IMR-90 (cell line): ENCODE data around the gene FARS2.

Experiments
- BHLHE40 ChIP-seq: fragments of 150-350 bp; IDR thresholded peaks from 2 replicates; pipeline ENCODE4 v1.6.1; 2016; ENCODE audit warnings: mild to moderate bottlenecking, low read depth, low read length
- CEBPB ChIP-seq: IDR thresholded peaks from 2 replicates; pipeline ENCODE4 v1.6.1; 2012; ENCODE audit warnings: low read depth, low read length, improper control_type of control experiment
- ELK1 ChIP-seq: fragments of 150-350 bp; IDR thresholded peaks from 2 replicates; pipeline ENCODE4 v1.6.1; 2016; ENCODE audit warnings: low read depth, mild to moderate bottlenecking, low read length, moderate library complexity, borderline replicate concordance
- FOS ChIP-seq: fragments of 150-350 bp; IDR thresholded peaks from 2 replicates; pipeline ENCODE4 v1.6.1; 2016; ENCODE audit warnings: low read depth, low read length
- MAZ ChIP-seq: IDR thresholded peaks from 2 replicates; pipeline ENCODE4 v1.6.1; 2012; ENCODE audit warnings: low read depth, mild to moderate bottlenecking, low read length, improper control_type of control experiment, moderate library complexity, borderline replicate concordance
- MXI1 ChIP-seq: IDR thresholded peaks from 2 replicates; pipeline ENCODE4 v1.6.1; 2012; ENCODE audit warnings: low read depth, mild to moderate bottlenecking, low read length, moderate library complexity, borderline replicate concordance
- POLR2A ChIP-seq: IDR thresholded peaks from 2 replicates; pipeline ENCODE4 v1.6.1; 2012; ENCODE audit warnings: mild to moderate bottlenecking, low read depth, low read length
- RAD21 ChIP-seq: IDR thresholded peaks from 2 replicates; pipeline ENCODE4 v1.6.1; 2012; ENCODE audit warnings: low read length, improper control_type of control experiment
- RFX5 ChIP-seq: IDR thresholded peaks from 2 replicates; pipeline ENCODE4 v1.8.0; 2012; ENCODE audit warnings: low read depth, mild to moderate bottlenecking, low read length, moderate library complexity
- SMC3 ChIP-seq: fragments of 150-350 bp; IDR thresholded peaks from 2 replicates; pipeline ENCODE4 v1.6.1; 2016; ENCODE audit warnings: low read depth, mild to moderate bottlenecking, antibody characterized with exemption, low read length, moderate library complexity
- USF2 ChIP-seq: fragments of 150-350 bp; IDR thresholded peaks from 2 replicates; pipeline ENCODE4 v1.6.1; 2017; ENCODE audit warnings: mild to moderate bottlenecking, antibody characterized with exemption, low read length, low read depth
- TF ChIP-seq, protein P1 (sequence below): conservative IDR thresholded peaks from 2 replicates; pipeline ENCODE4 v1.5.1; 2012; ENCODE audit warnings: mild to moderate bottlenecking, low read depth, low read length, improper control_type of control experiment

DNA sequence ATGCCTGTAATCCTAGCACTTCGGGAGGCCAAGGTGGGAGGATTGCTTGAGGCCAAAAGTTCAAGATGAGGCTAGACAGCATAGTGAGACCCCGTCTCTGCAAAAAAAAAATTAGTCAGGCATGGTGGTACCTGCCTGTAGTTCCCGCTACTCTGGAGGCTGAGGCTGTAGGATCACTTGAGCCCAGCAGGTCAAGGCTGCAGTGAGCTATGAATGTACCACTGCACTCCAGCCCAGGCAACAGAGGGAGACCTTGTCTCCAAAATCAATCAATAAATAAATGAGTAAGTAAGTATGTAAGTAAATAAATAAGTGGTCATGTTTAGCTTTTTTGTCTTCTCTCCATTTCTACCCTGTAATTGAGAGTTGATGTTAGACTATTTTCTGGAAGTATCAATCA is 336.8 kb downstream of the FARS2 start:
- TF ChIP-seq, protein P1, sequence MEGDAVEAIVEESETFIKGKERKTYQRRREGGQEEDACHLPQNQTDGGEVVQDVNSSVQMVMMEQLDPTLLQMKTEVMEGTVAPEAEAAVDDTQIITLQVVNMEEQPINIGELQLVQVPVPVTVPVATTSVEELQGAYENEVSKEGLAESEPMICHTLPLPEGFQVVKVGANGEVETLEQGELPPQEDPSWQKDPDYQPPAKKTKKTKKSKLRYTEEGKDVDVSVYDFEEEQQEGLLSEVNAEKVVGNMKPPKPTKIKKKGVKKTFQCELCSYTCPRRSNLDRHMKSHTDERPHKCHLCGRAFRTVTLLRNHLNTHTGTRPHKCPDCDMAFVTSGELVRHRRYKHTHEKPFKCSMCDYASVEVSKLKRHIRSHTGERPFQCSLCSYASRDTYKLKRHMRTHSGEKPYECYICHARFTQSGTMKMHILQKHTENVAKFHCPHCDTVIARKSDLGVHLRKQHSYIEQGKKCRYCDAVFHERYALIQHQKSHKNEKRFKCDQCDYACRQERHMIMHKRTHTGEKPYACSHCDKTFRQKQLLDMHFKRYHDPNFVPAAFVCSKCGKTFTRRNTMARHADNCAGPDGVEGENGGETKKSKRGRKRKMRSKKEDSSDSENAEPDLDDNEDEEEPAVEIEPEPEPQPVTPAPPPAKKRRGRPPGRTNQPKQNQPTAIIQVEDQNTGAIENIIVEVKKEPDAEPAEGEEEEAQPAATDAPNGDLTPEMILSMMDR, result no peak
- no peak for TF ChIP-seq POLR2A
- no peak for TF ChIP-seq BHLHE40
- TF ChIP-seq ELK1, result no peak
- no peak for TF ChIP-seq MXI1
- TF ChIP-seq USF2, result no peak
- no peak for TF ChIP-seq RAD21
- no peak for TF ChIP-seq MAZ
- no peak for TF ChIP-seq CEBPB
- TF ChIP-seq SMC3, result no peak
- no peak for TF ChIP-seq FOS
- TF ChIP-seq RFX5, result no peak
